Measurements from ENCODE around the gene BNIP5.

Gene BNIP5

DNA sequence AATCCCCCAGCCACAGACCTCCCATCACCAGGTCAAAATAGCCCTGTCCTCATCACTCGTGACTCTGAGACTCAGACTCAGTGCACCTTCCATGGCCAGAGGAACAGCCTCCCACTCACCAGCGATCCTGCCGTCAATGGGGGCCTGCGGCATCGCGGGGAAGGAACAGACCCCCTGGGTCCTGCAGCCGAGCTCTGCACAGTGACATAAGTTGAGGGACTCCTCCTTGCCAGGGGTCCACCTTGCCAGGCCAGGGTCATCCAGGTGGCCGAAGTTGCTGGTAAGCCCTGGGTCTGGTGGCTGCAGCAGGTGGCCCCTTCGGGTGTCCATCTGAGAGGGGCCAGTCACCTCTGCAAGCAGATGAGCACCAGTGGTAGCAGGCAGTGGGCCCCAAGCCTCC lies 34.5 kb upstream of the BNIP5 start:
- no peaks in the 10 kb centered on the region for H3F3A ChIP-seq (ENCODE audit: low read depth)

DNA sequence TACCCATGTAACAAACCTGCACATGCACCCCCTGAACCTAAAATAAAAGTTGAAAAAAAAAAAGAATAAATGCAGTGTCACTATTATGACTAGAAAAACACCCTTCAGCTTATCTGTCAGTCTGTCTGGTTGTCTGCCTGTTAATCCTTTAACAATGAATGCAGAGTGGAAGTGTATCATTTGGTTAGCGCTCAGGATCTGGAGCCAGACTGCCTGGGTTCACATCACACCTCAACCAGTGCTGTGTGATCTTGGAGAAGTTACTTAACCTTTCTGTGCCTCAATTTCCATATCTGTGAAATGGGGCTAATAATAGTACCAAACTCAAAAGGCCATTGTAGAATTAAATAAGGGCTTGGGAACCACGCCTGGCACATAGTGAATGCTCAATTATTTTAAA lies 34.0 kb upstream of the BNIP5 start:
- H3K36me3 ChIP-seq (ENCODE audit: insufficient read depth, low read length): no peaks in the 10 kb centered on the region
- H3K4me2 ChIP-seq (ENCODE audit: low read depth, low read length, poor library complexity, severe bottlenecking): no peak overlapping the region
- no peaks in the 10 kb centered on the region for H3K4me1 ChIP-seq (ENCODE audit: insufficient read depth, low read length, poor library complexity, severe bottlenecking)
- H3K9ac ChIP-seq (ENCODE audit: low read depth, low read length, poor library complexity, severe bottlenecking): no peak overlapping the region
- no peaks in the 10 kb centered on the region for H4K20me1 ChIP-seq (ENCODE audit: insufficient read depth, low read length, poor library complexity, severe bottlenecking)
- H3K9me2 ChIP-seq (replicated peaks; ENCODE audit: low read depth, low read length): no peaks in the 10 kb centered on the region
- H3K9me3 ChIP-seq (ENCODE audit: insufficient read depth, low read depth, low read length): no peaks in the 10 kb centered on the region
- no peaks in the 10 kb centered on the region for H3K79me2 ChIP-seq (ENCODE audit: insufficient read depth, low read length)
- no peaks in the 10 kb centered on the region for H3F3A ChIP-seq (ENCODE audit: low read depth)
- no peak overlapping the region for H2AFZ ChIP-seq (ENCODE audit: low read length)
- no peaks in the 10 kb centered on the region for H3K27me3 ChIP-seq (ENCODE audit: insufficient read depth, low read length, poor library complexity, severe bottlenecking)
- no peak overlapping the region for H3K4me3 ChIP-seq (ENCODE audit: low read length, poor library complexity, severe bottlenecking)
- TF ChIP-seq, protein P1, sequence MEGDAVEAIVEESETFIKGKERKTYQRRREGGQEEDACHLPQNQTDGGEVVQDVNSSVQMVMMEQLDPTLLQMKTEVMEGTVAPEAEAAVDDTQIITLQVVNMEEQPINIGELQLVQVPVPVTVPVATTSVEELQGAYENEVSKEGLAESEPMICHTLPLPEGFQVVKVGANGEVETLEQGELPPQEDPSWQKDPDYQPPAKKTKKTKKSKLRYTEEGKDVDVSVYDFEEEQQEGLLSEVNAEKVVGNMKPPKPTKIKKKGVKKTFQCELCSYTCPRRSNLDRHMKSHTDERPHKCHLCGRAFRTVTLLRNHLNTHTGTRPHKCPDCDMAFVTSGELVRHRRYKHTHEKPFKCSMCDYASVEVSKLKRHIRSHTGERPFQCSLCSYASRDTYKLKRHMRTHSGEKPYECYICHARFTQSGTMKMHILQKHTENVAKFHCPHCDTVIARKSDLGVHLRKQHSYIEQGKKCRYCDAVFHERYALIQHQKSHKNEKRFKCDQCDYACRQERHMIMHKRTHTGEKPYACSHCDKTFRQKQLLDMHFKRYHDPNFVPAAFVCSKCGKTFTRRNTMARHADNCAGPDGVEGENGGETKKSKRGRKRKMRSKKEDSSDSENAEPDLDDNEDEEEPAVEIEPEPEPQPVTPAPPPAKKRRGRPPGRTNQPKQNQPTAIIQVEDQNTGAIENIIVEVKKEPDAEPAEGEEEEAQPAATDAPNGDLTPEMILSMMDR (conservative IDR thresholded peaks at IDR 0.05; ENCODE audit: low read length): no peak
- no peak for TF ChIP-seq EZH2phosphoT487 (IDR thresholded peaks at IDR 0.05; ENCODE audit: borderline replicate concordance)

More for the DNA sequence above, 34.5 kb upstream of the BNIP5 start:
- no peaks in the 10 kb centered on the region for H3K79me2 ChIP-seq (ENCODE audit: insufficient read depth, low read length)
- H3K9me2 ChIP-seq (replicated peaks; ENCODE audit: low read depth, low read length): no peaks in the 10 kb centered on the region
- H3K9ac ChIP-seq (ENCODE audit: low read depth, low read length, poor library complexity, severe bottlenecking): no peak overlapping the region
- H3K36me3 ChIP-seq (ENCODE audit: insufficient read depth, low read length): no peaks in the 10 kb centered on the region
- H4K20me1 ChIP-seq (ENCODE audit: insufficient read depth, low read length, poor library complexity, severe bottlenecking): no peaks in the 10 kb centered on the region
- H3K9me3 ChIP-seq (ENCODE audit: insufficient read depth, low read depth, low read length): no peaks in the 10 kb centered on the region
- H3K4me1 ChIP-seq (ENCODE audit: insufficient read depth, low read length, poor library complexity, severe bottlenecking): no peaks in the 10 kb centered on the region
- H3K4me3 ChIP-seq (ENCODE audit: low read length, poor library complexity, severe bottlenecking): no peak overlapping the region
- H2AFZ ChIP-seq (ENCODE audit: low read length): no peak overlapping the region
- H3K4me2 ChIP-seq (ENCODE audit: low read depth, low read length, poor library complexity, severe bottlenecking): no peak overlapping the region
- TF ChIP-seq, protein P1 (conservative IDR thresholded peaks at IDR 0.05; ENCODE audit: low read length): no peak
- no peak for TF ChIP-seq EZH2phosphoT487 (IDR thresholded peaks at IDR 0.05; ENCODE audit: borderline replicate concordance)
- no peaks in the 10 kb centered on the region for H3K27me3 ChIP-seq (ENCODE audit: insufficient read depth, low read length, poor library complexity, severe bottlenecking)

DNA sequence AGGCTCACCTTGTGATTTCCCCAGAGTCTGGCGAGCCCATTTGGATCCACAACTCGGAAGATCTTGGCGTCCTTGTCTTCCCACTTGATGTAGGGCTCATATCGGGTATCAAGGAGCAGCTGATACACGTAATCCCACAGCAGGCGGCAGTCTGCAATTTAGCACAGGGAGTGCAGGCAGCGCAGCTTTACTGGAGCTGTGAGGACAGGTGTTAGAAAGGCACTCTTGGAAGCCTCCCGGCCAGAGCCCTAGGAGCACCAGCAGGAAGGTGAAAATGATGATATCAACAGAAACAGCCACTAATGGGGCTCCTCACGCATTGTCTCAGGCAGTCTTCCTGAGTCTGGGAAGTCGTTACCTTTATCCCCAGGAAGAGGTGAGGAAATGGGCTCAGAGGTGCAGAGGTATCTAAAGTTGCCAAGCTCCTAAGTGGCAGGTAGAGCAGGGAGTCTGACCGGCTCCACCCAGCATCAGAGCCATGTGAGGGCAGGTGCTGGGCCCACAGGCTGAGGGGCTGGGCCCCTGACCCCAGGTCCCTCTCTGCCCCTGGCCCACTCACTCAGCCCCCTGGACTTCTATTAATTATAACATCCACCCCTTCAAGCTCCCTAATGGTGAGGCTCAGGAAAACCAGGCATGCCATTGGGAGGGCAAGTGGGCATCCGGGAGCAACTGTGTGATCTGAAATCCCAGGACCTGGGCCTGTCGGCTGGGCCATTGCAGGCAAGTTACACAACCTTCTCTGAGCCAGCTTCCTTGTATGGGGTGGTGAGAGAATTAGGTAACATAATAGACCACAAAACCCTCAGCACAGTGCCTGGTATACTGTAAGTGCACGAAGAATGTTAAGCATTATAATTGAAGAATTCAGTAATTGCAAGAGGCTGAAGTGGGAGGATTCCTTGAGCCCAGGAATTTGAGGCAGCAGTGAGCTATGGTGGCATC lies 32.5 kb upstream of the BNIP5 start:
- Histone ChIP-seq H3K4me3 (ENCODE audit: low read length, poor library complexity, severe bottlenecking) (no peak overlapping the region), H3K27me3 (ENCODE audit: insufficient read depth, low read length, poor library complexity, severe bottlenecking) (no peaks in the 10 kb centered on the region), H3K36me3 (ENCODE audit: insufficient read depth, low read length) (no peaks in the 10 kb centered on the region), H3K9ac (ENCODE audit: low read depth, low read length, poor library complexity, severe bottlenecking) (no peak overlapping the region), H4K20me1 (ENCODE audit: insufficient read depth, low read length, poor library complexity, severe bottlenecking) (no peaks in the 10 kb centered on the region), H3K4me1 (ENCODE audit: insufficient read depth, low read length, poor library complexity, severe bottlenecking) (no peaks in the 10 kb centered on the region), H3K79me2 (ENCODE audit: insufficient read depth, low read length) (no peaks in the 10 kb centered on the region), H3F3A (ENCODE audit: low read depth) (no peaks in the 10 kb centered on the region), H3K9me3 (ENCODE audit: insufficient read depth, low read depth, low read length) (no peaks in the 10 kb centered on the region), H3K4me2 (ENCODE audit: low read depth, low read length, poor library complexity, severe bottlenecking) (no peak overlapping the region), H2AFZ (ENCODE audit: low read length) (no peak overlapping the region), H3K9me2 (replicated peaks; ENCODE audit: low read depth, low read length) (no peaks in the 10 kb centered on the region)
- TF ChIP-seq EZH2phosphoT487 (IDR thresholded peaks at IDR 0.05; ENCODE audit: borderline replicate concordance): no peak
- TF ChIP-seq, protein P1 (conservative IDR thresholded peaks at IDR 0.05; ENCODE audit: low read length): no peak
